ENCODE measurements around the gene MEFV. TPM values are rescaled to one million over a fixed set of nuclear protein-coding genes. Genes with fewer than 3 reads are reported as not detected.

The MEFV gene
- total and polyA plus RNA-seq, 10 of the 15 experiments (the other 5 are each of a cell fraction or from before 2014, with no cell fraction given), result 0.03 to 0.11 (median 0.09) TPM; not detected in 5

DNA sequence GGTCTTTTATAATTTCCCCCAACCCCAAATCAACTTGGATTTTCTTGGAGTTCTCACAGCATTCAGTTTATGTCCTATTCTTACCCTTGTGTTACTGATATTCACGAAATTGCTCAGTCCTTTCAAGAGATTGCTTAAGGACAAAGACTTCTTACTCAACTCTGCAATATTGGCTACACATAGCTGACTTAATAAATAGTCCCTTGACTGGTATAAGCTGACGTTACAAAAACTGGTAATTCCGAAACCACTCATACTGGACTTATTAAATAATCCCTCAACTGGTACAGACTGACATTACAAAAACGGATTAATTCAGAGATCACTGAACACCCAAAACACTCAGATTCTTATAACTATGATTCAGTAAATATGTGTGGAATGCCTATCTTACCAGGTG, 47.9 kb upstream of the MEFV start:
- Histone ChIP-seq H4K20me1 (ENCODE audit: control insufficient read depth, insufficient read depth) (no peaks in the 10 kb centered on the region), H3K9me3 (replicated peaks; ENCODE audit: control insufficient read depth, insufficient read depth, low read length) (peaks cover 42% of the 10 kb centered on the region), H3K9ac (ENCODE audit: control insufficient read depth, insufficient read depth, low read length) (no peak overlapping the region), H3K27ac (ENCODE audit: control insufficient read depth, insufficient read depth) (no peak overlapping the region), H3K4me2 (ENCODE audit: control insufficient read depth, insufficient read depth) (peak overlapping the region; percentile 91), H3K27me3 (replicated peaks in 1 of 2; ENCODE audit: control insufficient read depth in 2 of 2, insufficient read depth in 2 of 2, low read length in 1 of 2) (no peaks in the 10 kb centered on the region), H3K4me1 (ENCODE audit: control insufficient read depth, insufficient read depth, low read length) (peaks cover 6% of the 10 kb centered on the region; the same call in 1 of the 2 replicates), H3K79me2 (ENCODE audit: control insufficient read depth, insufficient read depth, low read length) (peaks cover 2% of the 10 kb centered on the region), H3K36me3 (ENCODE audit: control insufficient read depth in 2 of 2, insufficient read depth in 2 of 2, low read length in 1 of 2) (peaks cover 0 to 6% of the 10 kb centered on the region in 2 experiments; a peak in 1 of 4 replicates), H3K4me3 (peak overlapping the region; percentile 79), H2AFZ (ENCODE audit: control insufficient read depth, low read depth, low read length) (no peak overlapping the region; the same call in 1 of the 2 replicates)
- ATAC-seq (no peak), FAIRE-seq (no peak), DNase-seq (ENCODE audit: low read depth, low spot score) (no peak)
- TF ChIP-seq MYB (IDR thresholded peaks at IDR 0.05; ENCODE audit: borderline replicate concordance, low read depth, low read length) (no peak), JUNB (IDR thresholded peaks at IDR 0.05) (no peak), POLR2A (IDR thresholded peaks at IDR 0.05; ENCODE audit: low read depth, low read length) (no peak), CREB1 (IDR thresholded peaks at IDR 0.05; ENCODE audit: low read depth) (no peak), NR2F1 (conservative IDR thresholded peaks at IDR 0.05) (no peak), ZNF622 (IDR thresholded peaks at IDR 0.05) (no peak), TCF12 (IDR thresholded peaks at IDR 0.05; ENCODE audit: low read depth, low read length) (no peak), POU2F2 (IDR thresholded peaks at IDR 0.05; ENCODE audit: borderline replicate concordance, low read depth, low read length) (no peak), EP300 (IDR thresholded peaks at IDR 0.05; ENCODE audit: borderline replicate concordance in 1 of 2, control insufficient read depth in 1 of 2, low read depth in 2 of 2, low read length in 2 of 2) (no peak), RBBP5 (conservative IDR thresholded peaks at IDR 0.05) (no peak)
- TF ChIP-seq, protein P1, sequence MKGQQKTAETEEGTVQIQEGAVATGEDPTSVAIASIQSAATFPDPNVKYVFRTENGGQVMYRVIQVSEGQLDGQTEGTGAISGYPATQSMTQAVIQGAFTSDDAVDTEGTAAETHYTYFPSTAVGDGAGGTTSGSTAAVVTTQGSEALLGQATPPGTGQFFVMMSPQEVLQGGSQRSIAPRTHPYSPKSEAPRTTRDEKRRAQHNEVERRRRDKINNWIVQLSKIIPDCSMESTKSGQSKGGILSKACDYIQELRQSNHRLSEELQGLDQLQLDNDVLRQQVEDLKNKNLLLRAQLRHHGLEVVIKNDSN (IDR thresholded peaks at IDR 0.05; ENCODE audit: borderline replicate concordance, extremely low read length, insufficient read depth, low read depth, low read length), result no peak
- TF ChIP-seq, protein P2, sequence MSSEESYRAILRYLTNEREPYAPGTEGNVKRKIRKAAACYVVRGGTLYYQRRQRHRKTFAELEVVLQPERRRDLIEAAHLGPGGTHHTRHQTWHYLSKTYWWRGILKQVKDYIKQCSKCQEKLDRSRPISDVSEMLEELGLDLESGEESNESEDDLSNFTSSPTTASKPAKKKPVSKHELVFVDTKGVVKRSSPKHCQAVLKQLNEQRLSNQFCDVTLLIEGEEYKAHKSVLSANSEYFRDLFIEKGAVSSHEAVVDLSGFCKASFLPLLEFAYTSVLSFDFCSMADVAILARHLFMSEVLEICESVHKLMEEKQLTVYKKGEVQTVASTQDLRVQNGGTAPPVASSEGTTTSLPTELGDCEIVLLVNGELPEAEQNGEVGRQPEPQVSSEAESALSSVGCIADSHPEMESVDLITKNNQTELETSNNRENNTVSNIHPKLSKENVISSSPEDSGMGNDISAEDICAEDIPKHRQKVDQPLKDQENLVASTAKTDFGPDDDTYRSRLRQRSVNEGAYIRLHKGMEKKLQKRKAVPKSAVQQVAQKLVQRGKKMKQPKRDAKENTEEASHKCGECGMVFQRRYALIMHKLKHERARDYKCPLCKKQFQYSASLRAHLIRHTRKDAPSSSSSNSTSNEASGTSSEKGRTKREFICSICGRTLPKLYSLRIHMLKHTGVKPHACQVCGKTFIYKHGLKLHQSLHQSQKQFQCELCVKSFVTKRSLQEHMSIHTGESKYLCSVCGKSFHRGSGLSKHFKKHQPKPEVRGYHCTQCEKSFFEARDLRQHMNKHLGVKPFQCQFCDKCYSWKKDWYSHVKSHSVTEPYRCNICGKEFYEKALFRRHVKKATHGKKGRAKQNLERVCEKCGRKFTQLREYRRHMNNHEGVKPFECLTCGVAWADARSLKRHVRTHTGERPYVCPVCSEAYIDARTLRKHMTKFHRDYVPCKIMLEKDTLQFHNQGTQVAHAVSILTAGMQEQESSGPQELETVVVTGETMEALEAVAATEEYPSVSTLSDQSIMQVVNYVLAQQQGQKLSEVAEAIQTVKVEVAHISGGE (CRISPR knock-in tag; IDR thresholded peaks at IDR 0.05), result no peak
- TF ChIP-seq, protein P3, sequence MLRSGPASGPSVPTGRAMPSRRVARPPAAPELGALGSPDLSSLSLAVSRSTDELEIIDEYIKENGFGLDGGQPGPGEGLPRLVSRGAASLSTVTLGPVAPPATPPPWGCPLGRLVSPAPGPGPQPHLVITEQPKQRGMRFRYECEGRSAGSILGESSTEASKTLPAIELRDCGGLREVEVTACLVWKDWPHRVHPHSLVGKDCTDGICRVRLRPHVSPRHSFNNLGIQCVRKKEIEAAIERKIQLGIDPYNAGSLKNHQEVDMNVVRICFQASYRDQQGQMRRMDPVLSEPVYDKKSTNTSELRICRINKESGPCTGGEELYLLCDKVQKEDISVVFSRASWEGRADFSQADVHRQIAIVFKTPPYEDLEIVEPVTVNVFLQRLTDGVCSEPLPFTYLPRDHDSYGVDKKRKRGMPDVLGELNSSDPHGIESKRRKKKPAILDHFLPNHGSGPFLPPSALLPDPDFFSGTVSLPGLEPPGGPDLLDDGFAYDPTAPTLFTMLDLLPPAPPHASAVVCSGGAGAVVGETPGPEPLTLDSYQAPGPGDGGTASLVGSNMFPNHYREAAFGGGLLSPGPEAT (IDR thresholded peaks at IDR 0.05; ENCODE audit: low read depth), result no peak
- TF ChIP-seq, protein P4, sequence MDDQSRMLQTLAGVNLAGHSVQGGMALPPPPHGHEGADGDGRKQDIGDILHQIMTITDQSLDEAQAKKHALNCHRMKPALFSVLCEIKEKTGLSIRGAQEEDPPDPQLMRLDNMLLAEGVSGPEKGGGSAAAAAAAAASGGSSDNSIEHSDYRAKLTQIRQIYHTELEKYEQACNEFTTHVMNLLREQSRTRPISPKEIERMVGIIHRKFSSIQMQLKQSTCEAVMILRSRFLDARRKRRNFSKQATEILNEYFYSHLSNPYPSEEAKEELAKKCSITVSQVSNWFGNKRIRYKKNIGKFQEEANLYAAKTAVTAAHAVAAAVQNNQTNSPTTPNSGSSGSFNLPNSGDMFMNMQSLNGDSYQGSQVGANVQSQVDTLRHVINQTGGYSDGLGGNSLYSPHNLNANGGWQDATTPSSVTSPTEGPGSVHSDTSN (IDR thresholded peaks at IDR 0.05; ENCODE audit: insufficient replicate concordance, low read depth, low read length), result no peak
- ChIA-PET SMC1A (ENCODE audit: uncharacterized antibody, unreplicated experiment) (interaction anchor here (0.6 to 1.0 kb wide), 2 partner anchors 105 to 131 kb away, joined by 3 read pairs; no protein-coding TSS in a partner anchor), CTCF (interaction anchor here (0.6 to 1.9 kb wide), 2 partner anchors 37 to 38 kb away, joined by 3 to 6 read pairs; no protein-coding TSS in a partner anchor), POLR2A (interaction anchor here (0.5 to 1.3 kb wide), 5 partner anchors 22 to 157 kb away, joined by 3 to 5 read pairs (median 4); partner anchors contain the start of genes ZNF174 and ZSCAN32), RAD21 (ENCODE audit: unreplicated experiment) (interaction anchor here (1.1 kb wide), 1 partner anchor 97 kb away, joined by 4 read pairs; the partner anchor contains the start of gene ZNF174)
- WGBS (ENCODE audit: insufficient coverage, insufficient replicate concordance, low lambda C conversion rate, missing lambda C conversion rate), result 80% methylated on average over 4 of the region's 4 CpGs
- no TSS peak for BruUV-seq (replicated peaks)
- intact Hi-C loops (cut with micrococcal nuclease; ENCODE audit: unreplicated experiment) (no loop called here), in situ Hi-C loops (cut with MboI) (no loop called here)
